Measurements from ENCODE around the gene LRRTM4.

LRRTM4 gene

DNA sequence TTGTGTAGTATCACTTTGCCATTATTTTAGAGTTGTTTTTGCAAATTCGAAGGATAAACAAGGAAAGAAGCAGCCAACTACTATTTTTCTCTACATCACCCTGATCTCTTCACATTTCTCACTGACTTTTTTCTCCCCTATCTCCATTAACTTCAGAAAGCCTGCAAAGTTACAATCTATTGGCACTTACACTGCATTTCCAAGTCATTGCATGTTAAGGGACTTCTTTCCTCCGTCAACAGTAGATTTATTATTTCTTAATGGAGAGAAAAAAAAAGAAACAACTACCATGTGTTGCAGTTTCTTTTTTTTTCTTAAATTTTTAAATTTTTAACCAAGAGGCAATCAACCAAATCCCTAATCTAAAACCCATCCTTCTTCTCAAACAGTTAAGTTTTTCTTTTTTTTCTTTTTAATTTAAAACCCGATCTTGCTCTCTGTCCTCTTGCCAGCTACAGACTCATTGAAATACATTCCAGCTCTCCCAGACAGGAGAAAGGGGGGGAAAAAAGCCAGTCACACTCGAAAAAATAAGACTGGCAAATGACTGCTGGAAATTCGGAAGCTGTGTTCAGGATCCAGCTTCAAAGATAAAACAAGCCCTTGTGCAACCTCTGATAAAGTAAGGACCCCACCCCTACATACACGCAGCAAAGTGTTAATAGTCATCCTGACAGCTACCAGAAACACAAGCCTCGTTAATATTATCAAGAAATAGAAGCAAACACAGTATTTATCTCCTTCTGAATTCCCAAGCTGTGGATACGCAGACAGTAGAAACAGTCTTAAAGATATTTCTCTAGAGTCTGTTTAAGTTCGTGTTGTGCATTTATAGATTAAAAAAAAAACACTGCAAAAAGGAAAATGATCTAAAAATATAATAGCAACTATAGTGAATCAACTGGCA, 1.3 kb downstream of the LRRTM4 start:
- H3K4me2 ChIP-seq (ENCODE audit: low read length): no peak overlapping the region
- no peak overlapping the region for H3K9ac ChIP-seq (ENCODE audit: low read length)
- no peaks in the 10 kb centered on the region for H4K20me1 ChIP-seq (ENCODE audit: insufficient read depth, low read length)
- no peaks in the 10 kb centered on the region for H3K4me1 ChIP-seq (ENCODE audit: low read length)
- no peaks in the 10 kb centered on the region for H3K9me3 ChIP-seq (ENCODE audit: insufficient read depth, low read length)
- no peak overlapping the region for H3K4me3 ChIP-seq (ENCODE audit: low read length)
- H3K27me3 ChIP-seq (ENCODE audit: low read depth, low read length): no peaks in the 10 kb centered on the region
- no peaks in the 10 kb centered on the region for H3K79me2 ChIP-seq (ENCODE audit: low read length)
- TF ChIP-seq, protein P1, sequence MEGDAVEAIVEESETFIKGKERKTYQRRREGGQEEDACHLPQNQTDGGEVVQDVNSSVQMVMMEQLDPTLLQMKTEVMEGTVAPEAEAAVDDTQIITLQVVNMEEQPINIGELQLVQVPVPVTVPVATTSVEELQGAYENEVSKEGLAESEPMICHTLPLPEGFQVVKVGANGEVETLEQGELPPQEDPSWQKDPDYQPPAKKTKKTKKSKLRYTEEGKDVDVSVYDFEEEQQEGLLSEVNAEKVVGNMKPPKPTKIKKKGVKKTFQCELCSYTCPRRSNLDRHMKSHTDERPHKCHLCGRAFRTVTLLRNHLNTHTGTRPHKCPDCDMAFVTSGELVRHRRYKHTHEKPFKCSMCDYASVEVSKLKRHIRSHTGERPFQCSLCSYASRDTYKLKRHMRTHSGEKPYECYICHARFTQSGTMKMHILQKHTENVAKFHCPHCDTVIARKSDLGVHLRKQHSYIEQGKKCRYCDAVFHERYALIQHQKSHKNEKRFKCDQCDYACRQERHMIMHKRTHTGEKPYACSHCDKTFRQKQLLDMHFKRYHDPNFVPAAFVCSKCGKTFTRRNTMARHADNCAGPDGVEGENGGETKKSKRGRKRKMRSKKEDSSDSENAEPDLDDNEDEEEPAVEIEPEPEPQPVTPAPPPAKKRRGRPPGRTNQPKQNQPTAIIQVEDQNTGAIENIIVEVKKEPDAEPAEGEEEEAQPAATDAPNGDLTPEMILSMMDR (IDR thresholded peaks at IDR 0.05; ENCODE audit: low read depth, low read length): no peak
- TF ChIP-seq EZH2phosphoT487 (IDR thresholded peaks at IDR 0.05; ENCODE audit: low read depth): no peak
- H2AFZ ChIP-seq (ENCODE audit: low read depth, low read length): no peak overlapping the region
- no peak overlapping the region for H3K27ac ChIP-seq (ENCODE audit: low read length)
- no peaks in the 10 kb centered on the region for H3K36me3 ChIP-seq (replicated peaks; ENCODE audit: low read depth, low read length)

DNA sequence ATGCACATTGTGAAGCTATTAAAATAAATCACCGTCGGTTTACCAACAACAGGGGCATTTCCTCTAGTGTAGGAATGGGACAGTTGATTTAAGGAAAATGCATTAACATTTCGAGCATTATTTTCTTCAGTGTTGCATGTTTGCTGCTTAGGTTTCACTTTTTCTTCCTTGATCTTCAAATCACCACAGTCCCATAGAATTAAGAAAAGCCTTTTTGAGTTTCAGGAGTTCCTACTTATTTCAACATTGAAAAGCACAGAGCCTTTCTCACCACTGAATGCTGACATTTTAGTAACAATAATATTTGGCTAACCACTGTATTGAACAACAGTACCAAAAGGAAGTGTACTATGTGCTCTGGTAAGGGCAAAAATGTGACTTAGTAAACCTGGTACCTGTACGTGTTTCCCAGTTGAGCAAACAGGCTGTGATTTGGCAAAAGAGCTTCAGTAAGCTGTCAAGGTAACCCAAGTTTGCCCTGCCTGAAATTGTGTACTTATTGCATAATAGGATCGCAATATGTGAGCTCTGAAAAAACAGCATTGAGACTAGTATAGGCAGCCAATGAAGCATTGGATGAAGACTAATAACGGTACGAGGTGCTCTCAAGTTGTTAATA, 2.2 kb downstream of the LRRTM4 start:
- TF ChIP-seq, protein P1 (IDR thresholded peaks at IDR 0.05; ENCODE audit: low read depth, low read length): no peak
- no peak for TF ChIP-seq EZH2phosphoT487 (IDR thresholded peaks at IDR 0.05; ENCODE audit: low read depth)
- Histone ChIP-seq H3K27me3 (ENCODE audit: low read depth, low read length) (no peaks in the 10 kb centered on the region), H3K79me2 (ENCODE audit: low read length) (no peaks in the 10 kb centered on the region), H2AFZ (ENCODE audit: low read depth, low read length) (no peak overlapping the region), H3K4me2 (ENCODE audit: low read length) (no peak overlapping the region), H3K9ac (ENCODE audit: low read length) (no peak overlapping the region), H3K4me3 (ENCODE audit: low read length) (no peak overlapping the region), H3K4me1 (ENCODE audit: low read length) (no peaks in the 10 kb centered on the region), H3K36me3 (replicated peaks; ENCODE audit: low read depth, low read length) (no peaks in the 10 kb centered on the region), H4K20me1 (ENCODE audit: insufficient read depth, low read length) (no peaks in the 10 kb centered on the region), H3K27ac (ENCODE audit: low read length) (no peak overlapping the region), H3K9me3 (ENCODE audit: insufficient read depth, low read length) (no peaks in the 10 kb centered on the region)

DNA sequence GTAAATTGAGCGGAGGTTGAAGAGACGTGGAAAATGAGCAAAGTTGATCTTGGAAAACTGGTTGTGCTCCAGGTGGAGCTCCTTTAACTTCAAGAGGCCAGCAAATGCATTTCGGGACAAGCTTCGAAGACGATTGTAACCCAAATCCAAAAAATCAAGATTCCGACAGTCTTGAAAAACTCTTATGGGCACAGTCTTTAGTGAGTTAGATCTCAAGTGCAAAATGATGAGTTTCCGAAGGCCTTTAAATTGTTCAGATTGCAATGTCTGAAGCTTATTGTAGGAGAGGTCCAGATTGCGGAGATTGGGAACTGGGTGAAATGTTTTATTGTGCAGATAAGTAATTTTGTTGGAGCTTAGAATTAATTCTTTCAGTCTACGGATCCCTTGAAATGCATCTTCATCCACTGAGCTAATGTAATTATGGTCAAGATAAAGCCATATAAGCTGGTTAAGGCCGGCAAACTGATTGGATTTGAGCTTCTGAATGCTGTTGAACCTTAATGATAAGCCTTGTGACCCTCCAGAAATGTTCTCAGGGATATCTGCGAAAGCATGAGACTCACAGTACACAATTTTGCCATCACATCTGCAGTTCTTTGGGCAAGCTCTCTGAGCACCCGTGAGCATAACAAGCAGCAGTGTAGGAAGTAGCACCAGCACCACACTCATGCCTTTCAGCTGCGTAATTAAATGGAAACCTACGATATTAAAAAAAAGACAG, 2.9 kb downstream of the LRRTM4 start:
- Histone ChIP-seq H3K27me3 (ENCODE audit: low read depth, low read length) (no peaks in the 10 kb centered on the region), H3K9me3 (ENCODE audit: insufficient read depth, low read length) (no peaks in the 10 kb centered on the region), H4K20me1 (ENCODE audit: insufficient read depth, low read length) (no peaks in the 10 kb centered on the region), H3K4me3 (ENCODE audit: low read length) (no peak overlapping the region), H3K27ac (ENCODE audit: low read length) (no peak overlapping the region), H3K79me2 (ENCODE audit: low read length) (no peaks in the 10 kb centered on the region), H2AFZ (ENCODE audit: low read depth, low read length) (no peak overlapping the region), H3K4me2 (ENCODE audit: low read length) (no peak overlapping the region), H3K36me3 (replicated peaks; ENCODE audit: low read depth, low read length) (no peaks in the 10 kb centered on the region), H3K9ac (ENCODE audit: low read length) (no peak overlapping the region), H3K4me1 (ENCODE audit: low read length) (no peaks in the 10 kb centered on the region)
- no peak for TF ChIP-seq EZH2phosphoT487 (IDR thresholded peaks at IDR 0.05; ENCODE audit: low read depth)
- TF ChIP-seq, protein P1 (IDR thresholded peaks at IDR 0.05; ENCODE audit: low read depth, low read length): no peak

DNA sequence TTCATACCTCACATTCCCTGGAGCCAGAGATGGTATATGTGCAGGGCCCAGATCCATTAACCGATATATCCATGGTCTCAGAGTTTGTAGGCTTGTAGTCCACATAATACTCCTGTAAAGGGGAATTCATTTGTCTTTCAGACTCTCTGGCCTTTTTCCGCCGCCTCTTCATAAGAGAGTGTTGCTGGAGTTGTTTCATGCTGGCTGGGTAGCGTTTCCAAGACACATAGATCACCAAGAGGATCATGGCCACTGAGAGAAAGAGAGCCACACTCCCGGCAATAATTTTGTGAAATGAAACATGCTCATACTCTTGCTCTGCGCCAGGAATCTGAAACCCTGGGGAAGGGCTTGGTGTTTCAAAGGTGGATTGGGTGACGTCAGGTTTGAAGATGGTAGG, 3.9 kb downstream of the LRRTM4 start:
- Histone ChIP-seq H3K4me3 (ENCODE audit: low read length) (no peak overlapping the region), H3K79me2 (ENCODE audit: low read length) (no peaks in the 10 kb centered on the region), H3K27me3 (ENCODE audit: low read depth, low read length) (no peaks in the 10 kb centered on the region), H3K27ac (ENCODE audit: low read length) (no peak overlapping the region), H3K9me3 (ENCODE audit: insufficient read depth, low read length) (no peaks in the 10 kb centered on the region), H3K36me3 (replicated peaks; ENCODE audit: low read depth, low read length) (no peaks in the 10 kb centered on the region), H3K4me1 (ENCODE audit: low read length) (no peaks in the 10 kb centered on the region), H2AFZ (ENCODE audit: low read depth, low read length) (no peak overlapping the region), H4K20me1 (ENCODE audit: insufficient read depth, low read length) (no peaks in the 10 kb centered on the region), H3K4me2 (ENCODE audit: low read length) (no peak overlapping the region), H3K9ac (ENCODE audit: low read length) (no peak overlapping the region)
- TF ChIP-seq, protein P1 (IDR thresholded peaks at IDR 0.05; ENCODE audit: low read depth, low read length): no peak
- no peak for TF ChIP-seq EZH2phosphoT487 (IDR thresholded peaks at IDR 0.05; ENCODE audit: low read depth)

Data from OCI-LY3 (cell line).